ENCODE results near the gene OR2F2.

Gene OR2F2, protein sequence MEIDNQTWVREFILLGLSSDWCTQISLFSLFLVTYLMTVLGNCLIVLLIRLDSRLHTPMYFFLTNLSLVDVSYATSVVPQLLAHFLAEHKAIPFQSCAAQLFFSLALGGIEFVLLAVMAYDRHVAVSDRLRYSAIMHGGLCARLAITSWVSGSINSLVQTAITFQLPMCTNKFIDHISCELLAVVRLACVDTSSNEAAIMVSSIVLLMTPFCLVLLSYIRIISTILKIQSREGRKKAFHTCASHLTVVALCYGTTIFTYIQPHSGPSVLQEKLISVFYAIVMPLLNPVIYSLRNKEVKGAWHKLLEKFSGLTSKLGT

DNA sequence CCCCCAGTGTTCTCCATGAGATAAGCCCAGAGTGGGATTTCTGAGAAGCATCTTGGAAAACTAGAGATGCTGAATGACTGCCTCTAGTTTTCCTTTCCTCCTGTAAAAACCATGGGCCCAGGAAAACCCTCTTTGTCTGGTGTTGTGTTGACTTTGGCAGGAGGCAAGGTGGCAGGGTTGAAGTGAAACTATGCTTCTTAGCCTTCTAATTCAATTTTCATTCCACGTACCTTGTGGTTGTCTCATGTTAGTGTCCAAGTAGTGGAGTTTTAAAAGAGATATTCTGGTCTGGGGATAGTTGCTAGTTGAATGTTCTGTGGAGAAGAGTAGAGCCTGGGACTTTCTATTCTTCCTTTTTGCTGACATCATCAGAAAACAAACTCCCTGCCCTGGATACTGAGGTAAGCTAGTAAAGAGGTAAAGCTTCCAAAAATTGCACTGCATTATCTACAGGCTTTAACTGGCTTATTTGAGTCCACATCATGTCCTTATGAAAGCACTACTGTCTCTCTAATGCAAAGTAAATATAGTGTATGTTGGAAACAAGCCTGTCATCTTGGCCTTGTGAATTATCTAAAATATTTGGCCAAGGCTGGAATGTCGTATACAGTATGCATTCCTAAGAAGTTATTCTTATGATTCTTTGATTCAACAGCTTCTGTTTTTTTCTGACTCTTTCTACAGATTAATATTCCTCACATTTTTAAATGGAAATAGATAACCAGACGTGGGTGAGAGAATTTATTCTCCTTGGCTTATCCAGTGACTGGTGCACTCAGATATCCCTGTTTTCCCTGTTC lies at the start of gene OR2F2:
TSS of gene OR2F2 (plus strand) at position 708 of the 800 bp plus-strand sequence. CDS start at position 708, 0 bp downstream.
- no peak for DNase-seq

DNA sequence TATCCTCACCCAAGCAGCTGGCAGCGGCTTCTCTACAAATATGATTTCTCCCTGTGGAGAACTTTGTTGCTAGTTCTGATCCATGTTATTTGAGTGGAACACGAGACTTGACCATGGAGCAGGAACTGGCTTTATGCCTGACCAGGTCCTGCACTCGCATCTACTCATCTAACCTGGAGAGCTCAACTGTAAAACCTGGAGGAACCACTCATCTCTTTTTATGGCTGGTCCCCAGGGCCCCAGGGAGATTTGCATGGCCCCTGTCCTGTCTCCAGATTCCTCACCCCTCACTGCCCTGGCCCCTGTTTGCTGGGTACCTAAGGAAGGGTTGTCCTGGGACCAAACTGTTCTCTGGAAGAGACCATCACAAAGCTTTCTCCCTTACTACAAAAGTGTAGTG lies 49.1 kb upstream of the OR2F2 start:
- DNase-seq, result no peak

DNA sequence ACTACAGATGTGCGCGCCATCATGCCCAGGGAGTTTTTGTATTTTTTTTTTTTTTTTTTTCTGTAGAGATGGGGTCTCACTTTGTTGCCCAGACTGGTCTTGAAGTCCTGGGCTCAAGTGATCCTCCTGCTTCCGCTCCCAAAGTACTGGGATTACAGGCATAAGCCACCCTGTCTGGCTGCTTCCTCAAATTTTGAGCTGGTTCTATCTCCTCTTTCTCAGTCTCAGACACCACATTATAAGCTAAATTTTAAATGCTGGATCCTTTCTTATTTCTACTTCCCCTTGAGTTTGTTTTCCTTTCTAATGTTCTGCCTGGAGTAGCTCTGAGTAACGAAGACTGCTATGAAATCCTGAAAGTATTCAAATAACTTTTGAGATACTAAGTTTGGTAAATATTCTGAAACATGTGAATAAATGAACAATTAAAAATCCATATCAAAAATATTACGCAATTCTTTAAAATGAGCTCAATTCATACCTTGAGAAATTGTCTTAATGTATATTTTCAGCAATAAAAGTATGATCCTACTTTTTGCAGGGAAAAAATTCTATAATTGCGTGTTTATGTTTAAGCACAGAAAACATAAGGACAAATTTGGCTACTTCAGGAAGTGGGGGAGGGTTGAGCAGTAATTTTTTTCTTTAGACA lies 48.1 kb upstream of the OR2F2 start:
- DNase-seq, result no peak

DNA sequence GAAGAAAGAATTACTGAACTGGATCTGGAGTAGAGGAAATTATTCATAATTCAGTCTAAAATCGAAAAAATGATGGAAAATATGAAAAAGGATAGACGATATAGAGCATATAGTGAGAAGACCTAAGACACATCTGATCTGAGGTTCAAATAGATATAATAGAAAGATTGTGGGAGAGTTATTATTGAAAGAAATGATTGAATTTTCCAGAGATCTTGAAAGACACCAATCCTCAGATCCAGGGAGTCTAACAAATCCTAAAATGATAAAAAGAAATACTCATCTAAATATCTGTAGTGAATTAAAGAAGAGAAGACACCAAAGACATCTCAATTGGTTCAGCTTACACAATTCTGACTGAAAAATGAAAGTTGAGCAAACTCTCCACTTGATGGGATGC lies 46.0 kb upstream of the OR2F2 start:
- no peak for DNase-seq

DNA sequence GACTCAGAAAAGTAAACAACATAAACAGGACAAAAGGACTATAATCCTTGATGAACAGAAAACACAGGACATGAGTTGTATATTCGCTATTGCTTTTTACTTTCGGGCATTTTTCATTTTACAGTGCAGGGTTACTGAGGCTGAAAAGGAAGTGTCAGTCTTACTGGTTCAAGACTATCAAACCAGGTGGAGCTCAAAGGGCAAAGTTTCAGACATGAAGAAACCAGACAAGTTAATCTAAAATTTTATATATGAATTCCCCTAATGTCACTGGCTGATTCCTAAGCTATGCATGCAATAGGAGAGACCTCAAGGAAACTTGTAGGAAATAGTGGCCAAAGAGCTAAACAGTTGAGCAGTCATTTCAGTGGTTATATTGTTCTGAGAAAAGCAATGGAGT lies 44.5 kb upstream of the OR2F2 start:
- no peak for DNase-seq

DNA sequence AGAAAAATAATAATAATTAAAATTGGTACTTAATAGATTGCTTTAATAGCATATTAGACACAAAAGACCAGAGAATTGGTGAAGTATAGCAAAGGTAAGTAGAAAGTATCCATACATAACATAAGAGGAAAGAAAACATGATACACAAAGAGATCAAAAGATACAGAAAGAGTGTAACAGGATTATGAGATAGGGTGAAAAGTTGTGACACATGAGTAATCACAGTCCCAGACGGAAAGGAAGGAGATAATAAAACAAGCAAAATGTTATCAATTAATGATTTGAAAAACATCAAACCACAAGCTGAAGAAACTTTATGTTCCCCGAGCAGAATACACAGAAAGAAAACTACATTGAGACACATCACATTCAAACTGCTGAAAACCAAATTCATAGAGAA lies 43.6 kb upstream of the OR2F2 start:
- DNase-seq, result no peak

DNA sequence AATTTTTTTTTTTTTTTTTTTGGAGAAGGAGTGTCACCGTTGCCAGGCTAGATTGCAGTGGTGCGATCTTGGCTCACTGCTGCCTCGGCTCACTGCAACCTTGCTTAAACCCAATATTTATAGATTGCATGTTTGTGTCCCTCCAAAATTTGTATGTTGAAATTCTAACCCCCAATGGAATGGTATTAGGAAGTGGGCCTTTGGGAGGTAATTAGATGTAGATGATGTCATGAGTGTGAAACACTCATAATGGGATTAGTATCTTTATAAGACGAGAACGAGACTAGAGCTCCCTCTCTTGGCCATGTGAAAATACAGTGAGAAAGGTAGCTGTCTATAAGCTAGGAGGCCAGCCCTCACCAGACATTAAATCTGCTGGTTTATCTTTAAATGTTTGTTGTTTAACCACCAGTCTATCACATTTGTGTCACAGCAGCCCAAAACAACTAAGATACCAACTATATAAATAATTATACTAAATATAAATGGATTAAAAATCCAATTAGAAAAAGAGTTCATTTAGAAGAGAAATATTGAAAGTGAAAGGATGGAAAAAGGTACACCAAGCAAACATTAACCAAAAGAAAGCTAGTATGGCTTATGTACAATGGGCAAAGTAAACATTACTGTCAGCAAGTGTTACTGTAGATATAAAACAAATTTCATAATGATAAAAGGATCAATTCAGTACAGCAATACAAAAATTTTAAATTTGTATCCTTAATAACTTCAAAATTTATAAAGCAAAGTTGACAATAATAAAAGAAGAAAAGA lies 42.3 kb upstream of the OR2F2 start:
- no peak for DNase-seq

DNA sequence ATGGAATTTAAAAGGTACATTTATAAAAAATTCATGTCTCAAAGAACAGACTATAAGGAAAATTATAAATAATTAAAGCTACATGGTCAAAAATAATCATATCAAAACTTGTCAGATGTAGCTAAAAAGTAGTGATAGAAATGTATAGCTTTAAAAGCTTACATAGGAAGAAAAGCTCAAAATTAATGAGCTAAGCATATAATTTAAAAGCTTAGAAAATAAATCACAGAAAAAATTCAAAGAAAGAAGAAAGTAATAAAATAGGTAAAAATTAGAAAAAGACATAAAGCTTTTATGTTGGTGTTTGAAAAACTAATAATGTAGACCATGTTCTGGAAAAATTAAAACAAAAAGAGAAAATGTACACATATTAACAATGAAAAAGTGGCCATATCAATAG lies 38.4 kb upstream of the OR2F2 start:
- DNase-seq, result no peak

DNA sequence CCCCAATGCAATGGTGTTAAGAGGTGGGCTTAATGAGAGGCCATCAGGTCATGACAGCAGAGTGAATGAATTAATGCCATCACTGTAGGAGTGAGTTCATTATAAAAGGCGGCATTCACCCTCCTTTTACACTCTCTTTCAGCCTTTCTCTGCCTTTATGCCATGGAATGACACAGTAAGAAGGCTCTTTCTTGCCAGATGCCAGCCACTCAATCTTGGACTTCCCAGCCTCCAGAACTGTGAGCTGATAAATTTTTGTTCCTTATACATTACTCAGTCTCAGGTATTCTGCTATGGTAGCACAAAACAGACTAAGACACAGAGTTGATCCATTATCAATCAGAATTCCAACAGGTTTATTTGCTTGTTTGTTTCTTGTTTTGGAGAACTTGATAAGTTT lies 36.2 kb upstream of the OR2F2 start:
- no peak for DNase-seq

DNA sequence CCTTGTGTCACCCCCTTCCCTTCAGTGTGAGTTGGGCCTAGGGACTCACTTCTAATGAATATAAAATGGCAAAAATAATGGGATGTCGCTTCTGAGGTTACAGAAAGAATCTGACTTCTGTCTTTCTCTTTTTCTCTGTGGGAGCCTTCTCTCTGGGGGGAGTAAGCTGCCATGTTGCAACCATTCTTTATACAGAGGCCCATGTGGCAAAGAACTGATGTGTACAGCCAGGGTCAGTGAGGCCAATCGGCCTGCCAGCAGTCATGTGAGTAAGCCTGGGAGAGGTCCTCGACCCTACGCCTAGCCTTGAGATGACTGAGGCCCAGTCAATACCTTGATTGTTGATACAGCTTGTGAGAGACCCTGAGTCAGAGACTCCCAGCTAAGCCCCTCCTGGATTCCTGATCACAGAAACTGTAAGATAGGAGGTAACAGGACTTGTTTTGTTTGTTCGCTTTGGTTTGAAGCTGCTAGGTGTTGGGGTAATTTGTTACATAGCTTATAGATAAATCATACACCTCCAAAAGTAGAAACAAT lies 34.7 kb upstream of the OR2F2 start:
- DNase-seq, result no peak

DNA sequence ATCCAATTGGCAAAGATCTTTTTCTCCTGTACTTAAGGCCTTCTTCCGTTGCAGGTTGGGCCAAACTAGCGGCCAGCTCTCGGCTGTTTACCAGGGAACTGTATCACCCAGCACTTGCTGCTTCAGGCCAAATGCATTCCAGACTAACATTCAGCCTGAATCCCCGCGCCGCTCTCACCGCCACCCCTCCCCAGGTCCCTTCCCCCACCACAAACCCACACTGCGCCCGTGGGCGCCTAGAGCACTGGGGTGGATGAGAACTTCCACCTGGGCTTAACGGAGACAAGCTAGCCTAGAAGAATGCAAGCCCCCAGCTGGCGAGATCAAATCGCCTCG lies 33.7 kb upstream of the OR2F2 start:
- peak; percentile 67 for DNase-seq

DNA sequence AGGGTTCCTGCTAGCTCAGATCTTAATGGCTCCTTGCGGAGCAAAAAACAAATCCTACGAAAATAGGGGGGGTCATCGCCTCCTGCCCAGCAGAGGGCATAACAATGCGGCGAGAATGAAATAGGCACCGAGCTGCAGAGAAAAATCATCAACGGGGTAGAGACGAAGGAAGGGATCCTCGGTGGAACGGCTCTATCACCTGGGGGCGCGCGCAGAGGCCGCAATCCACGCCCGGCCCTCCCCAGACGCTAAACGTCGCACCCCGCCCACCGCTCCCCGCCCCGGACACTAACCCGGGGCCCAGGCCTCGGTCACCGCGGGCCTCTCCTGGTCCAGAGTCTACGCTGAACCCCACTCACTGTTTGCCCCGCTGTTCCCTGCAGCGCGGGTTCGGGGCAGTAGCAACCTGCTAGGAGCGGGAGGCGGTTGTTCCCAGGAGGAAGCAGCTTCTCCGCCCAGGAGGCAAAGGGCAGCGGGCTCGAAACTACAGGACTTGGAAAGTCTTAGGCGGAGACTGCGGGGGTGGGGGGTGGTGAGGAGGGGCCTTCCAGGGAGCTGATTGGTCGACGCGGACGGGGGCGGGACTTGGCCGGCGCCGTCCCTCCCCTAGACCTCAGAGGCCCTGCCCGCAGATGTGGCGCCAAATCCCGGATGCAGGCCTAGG lies 33.2 kb upstream of the OR2F2 start, which contains the start of gene TCAF1:
TSS of gene TCAF1 (minus strand) at position 509 of the 664 bp plus-strand sequence. CDS start 25,568 bp downstream, outside the sequence.
- peak; percentile 87 for DNase-seq

DNA sequence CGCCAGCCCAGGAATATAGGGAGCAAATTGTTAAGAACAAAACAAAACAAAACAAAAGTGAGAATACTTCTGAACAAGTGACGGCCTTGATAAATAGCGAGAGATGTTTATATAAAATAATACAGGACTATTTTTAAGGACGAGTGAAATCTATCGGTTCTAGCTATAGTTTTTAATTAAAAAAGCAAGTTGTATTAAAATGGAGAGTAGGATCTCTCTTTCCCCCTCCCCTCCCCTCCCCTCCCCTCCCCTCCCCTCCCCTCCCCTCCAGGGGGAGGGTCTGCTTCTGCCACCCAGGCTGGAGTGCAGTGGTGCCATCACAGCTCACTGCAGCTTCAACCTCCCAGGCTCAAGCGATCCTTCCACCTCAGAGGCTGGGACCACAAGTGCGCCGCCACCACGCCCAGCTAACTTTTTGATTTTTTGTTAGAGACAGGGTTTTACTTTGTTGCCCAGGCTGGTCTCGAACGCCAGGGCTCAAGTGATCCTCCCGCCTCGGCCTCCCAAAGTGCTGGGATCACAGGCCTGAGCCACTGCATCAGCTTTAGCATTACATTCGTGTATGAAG lies 32.6 kb upstream of the OR2F2 start:
- DNase-seq, result no peak

DNA sequence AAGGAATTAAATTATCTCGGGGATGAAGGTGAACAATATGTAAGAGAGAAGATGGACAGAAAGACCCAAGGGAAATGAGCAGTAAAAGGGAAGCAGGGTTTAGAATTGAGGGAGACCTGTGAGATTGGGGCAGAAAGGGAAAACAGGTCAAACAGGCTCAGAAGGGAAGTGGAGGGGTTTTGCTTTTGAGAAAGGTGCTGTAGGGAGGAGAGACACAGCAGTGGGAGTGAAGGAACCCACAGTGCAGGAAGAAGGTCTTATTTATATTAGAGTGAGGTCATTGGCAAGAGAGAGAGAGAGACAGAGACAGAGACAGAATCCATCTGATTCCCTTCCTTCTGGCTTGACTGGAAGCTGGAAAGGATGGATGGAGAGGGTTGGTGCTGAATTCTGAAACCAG lies 29.5 kb upstream of the OR2F2 start:
- no peak for DNase-seq

DNA sequence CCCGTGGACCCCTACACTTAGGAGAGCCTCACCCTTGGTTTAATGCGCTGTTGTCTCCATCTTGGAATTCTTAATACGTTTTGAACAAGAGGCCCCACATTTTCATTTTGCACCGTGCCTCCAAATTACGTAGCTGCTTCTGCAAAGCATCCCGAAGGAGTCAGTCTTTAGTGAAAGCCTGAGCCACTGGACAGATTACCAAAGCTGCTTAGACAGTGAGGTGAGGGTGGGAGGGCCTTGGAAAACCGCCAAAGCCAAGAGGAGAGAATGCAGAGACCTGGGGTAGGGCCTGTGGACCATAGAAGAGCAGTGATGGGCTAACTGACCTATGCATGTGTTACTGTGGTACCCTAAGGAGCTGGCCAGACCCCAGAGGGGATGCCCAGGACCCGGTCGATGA lies 28.9 kb upstream of the OR2F2 start:
- no peak for DNase-seq

DNA sequence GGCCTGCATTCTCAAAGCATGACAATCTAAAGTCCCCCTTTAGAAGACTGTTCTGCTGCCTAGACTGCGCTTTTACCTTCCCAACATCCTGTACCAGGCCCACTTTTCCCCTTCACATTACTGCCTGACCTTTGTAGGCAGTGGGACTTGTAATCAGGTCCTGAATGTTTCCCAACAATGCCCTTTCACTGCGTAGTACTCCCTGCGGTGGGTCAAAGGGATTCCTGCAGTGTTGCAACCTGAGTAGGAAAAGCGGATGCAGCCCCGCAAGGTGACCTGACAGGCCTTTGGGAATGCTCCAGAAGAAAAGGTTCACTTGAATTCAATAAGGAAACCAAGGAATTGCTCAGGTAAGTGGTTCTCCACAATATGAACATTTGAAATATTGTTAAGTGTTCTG lies 28.1 kb upstream of the OR2F2 start:
- no peak for DNase-seq

DNA sequence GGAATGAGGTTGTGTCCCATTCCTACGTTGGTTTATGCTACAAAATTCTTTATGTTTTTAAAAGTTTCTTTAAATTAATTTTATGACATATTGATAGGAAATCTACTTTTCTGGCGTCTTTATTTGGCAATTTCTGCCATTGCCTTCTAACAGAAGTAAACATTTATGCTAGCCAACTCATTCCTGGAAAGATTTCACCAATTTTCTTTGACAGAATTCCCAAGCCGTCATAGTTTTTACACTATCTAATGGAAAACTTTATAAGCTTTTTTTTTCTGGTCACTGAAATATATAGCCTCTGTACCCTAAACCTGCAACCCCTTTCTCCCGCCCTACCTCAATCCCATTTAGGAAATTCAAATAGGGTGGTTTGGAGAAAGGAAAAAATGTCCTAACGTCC lies 26.9 kb upstream of the OR2F2 start:
- no peak for DNase-seq

DNA sequence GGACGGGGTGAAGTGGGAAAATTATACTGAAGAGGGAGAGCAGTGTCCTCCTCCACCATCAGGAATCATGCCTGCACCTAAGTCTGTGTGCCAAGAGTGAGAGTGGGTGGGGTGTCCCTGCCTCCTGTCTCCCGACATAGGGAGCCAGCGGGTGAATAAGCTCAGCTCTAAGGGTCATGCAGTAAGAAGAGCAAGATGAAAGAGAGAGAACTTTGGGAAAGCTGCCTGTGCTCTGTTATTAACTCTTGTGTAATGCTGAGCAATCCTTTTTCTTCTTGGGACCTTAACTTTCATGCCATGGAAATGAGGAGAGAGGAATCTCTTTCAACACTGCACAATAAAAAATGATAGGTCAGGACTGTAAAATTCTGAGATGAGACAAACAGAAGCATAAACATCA lies 25.2 kb upstream of the OR2F2 start:
- DNase-seq, result no peak

DNA sequence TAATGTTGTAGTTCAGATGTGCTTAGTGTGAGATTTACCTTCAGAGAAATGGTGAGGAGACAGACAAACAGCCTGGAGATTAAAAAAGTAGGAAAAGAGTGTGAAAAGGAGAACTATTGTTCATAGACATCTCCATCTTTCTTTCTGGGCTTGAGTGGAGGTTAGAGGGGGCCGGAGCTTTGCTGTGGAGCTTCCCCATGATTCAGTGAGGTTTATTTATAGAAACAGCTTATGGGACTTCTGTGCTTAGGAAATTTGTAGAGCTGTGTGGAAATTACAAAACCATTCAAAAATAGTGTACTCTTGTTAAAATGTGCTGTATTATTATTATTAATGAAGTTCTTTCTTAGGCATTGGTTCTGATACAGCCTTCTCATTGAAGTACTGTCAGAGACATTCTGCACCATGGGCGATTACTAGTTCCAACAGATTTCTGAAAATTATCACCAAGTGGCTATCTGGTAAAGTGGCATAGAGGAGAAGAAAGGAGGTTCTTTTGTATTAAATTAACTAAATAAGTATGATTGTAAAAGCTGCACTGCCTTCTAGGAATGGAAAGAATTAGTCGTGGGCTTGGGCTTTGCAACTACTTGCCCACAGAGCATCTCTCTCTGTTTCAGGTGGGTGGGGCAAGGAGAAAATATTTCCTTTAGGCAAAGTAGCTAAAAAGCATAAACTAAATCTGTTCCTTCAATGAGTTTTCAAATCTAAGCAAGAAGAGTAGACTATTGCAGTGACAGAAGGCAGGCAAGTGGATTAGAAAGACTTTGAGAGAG lies 24.4 kb upstream of the OR2F2 start:
- no peak for DNase-seq

DNA sequence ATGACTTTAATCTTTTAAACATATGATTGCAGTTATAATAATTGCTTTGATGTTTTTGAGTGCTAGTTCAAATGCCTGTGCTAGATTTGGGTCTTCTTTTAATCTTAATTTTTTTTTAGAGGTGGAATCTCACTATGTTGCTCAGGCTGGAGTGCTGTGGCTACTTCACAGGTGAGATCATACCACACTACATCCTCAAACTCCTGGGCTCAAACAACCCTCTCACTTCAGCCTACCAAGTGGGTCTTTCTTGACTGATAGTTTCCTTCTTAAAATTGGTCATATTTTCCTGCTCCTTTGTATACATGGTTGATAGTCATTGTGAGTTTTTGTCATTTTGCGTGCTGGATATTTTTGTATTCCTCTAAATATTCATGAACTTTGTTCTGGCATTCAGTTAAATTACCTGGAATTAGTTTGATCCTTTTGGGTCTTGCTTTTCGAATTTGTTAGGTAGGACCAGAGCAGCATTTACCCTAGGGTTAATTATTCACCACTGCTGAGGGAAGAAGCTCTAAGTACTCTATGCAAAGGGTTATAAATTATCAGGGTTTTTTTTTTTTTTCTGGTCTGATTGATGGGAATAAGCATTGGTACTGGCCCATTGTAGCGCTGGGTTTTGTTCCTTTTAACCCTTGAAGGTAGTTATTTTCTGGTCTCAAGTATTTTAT lies 21.0 kb upstream of the OR2F2 start:
- no peak for DNase-seq
